Stomach (tissue), 9 donors: ENCODE measurements around the gene ASPG. TPM values are rescaled to one million over a fixed set of nuclear protein-coding genes. Genes with fewer than 3 reads are reported as not detected.

ENCODE experiments used
- DNase-seq, 2 donors: peaks; one replicate each; pipeline versions ENCODE4 v3.0.0 to v3.0.0-alpha.2; 2013 to 2019
- H3K27ac ChIP-seq, 5 donors: fragments of 200-600 bp in 4 of 5; sonication (generic) in 4 of 5; one replicate each; pipeline ENCODE4 v1.5.1; 2013 to 2019; ENCODE audit warnings: mild to moderate bottlenecking in 1 of 5, moderate library complexity in 1 of 5
- H3K27me3 ChIP-seq, 3 donors: fragments of 200-600 bp; sonication (generic); one replicate each; pipeline ENCODE4 v1.5.1; 2017 to 2019; ENCODE audit warnings: mixed run types in 1 of 3
- H3K36me3 ChIP-seq, 4 donors: fragments of 200-600 bp; sonication (generic); 1 replicate in 3 of 4; 2 replicates in 1 of 4; pipeline ENCODE4 v1.5.1; 2016 to 2019
- H3K4me1 ChIP-seq, 4 donors: fragments of 200-600 bp; sonication (generic); one replicate each; pipeline ENCODE4 v1.5.1; 2016 to 2019
- H3K4me3 ChIP-seq, 4 donors: fragments of 200-600 bp; sonication (generic) in 3 of 4; one replicate each; pipeline ENCODE4 v1.5.1; 2016 to 2019; ENCODE audit warnings: mild to moderate bottlenecking in 1 of 4
- H3K9me3 ChIP-seq, 4 donors: fragments of 200-600 bp; sonication (generic); one replicate each; pipeline ENCODE4 v1.5.1; 2016 to 2019
- EP300 ChIP-seq: sonication (generic); formaldehyde crosslinking; IDR thresholded peaks from one replicate; pipeline ENCODE4 v1.6.1; 2017; ENCODE audit warnings: antibody characterized with exemption
- POLR2A ChIP-seq, 4 donors: fragments of 450-650 bp; IDR thresholded peaks; one replicate each; pipeline ENCODE4 v1.6.1; 2016; ENCODE audit warnings: antibody characterized with exemption in 4 of 4, control low read depth in 2 of 4, mild to moderate bottlenecking in 1 of 4, moderate library complexity in 1 of 4
- POLR2AphosphoS5 ChIP-seq, 3 donors: sonication (generic); formaldehyde crosslinking; IDR thresholded peaks; one replicate each; pipeline ENCODE4 v1.6.1; 2016; ENCODE audit warnings: antibody characterized with exemption in 3 of 3
- WGBS, 5 donors: extraction: QIAGEN DNeasy Blood & Tissue Kit in 3 of 5; methylation state at CpG; one replicate each; pipeline versions ENCODE4 v1.1.5 to v1.1.7; 2013 to 2018; 5-methylcytosine and 5-hydroxymethylcytosine counted together
- intact Hi-C: fragments of 100-400 bp; cut with DNase I; formaldehyde crosslinking; loops from one replicate; pipeline ENCODE4 v1.15.1; 2023; ENCODE audit warnings: low total_unique reads
- polyA plus RNA-seq, 3 donors: library from polyadenylated mRNA; stranded (reverse); fragments of 200-250 nt; gene quantifications; one replicate each; pipeline ENCODE4 v1.2.3, GENCODE V29; 2013
- total RNA-seq, 5 donors: library from RNA; depleted of rRNA; stranded (reverse); fragments of >200 nt; gene quantifications; one replicate each; pipeline versions ENCODE4 v1.1.0 to v1.2.3, GENCODE V29; 2014 to 2016
- TF ChIP-seq, protein P1 (sequence below), 7 experiments: fragments of 450-650 bp in 4 of 7; fragments of 200-600 bp in 3 of 7; sonication (generic) in 3 of 7; IDR thresholded peaks; one replicate each; pipeline ENCODE4 v1.5.1; 2016 to 2019; ENCODE audit warnings: antibody characterized with exemption in 7 of 7, control low read depth in 2 of 7, mild to moderate bottlenecking in 1 of 7
- donor health status: healthy with polysubstance abuse.
- donor health status: Bipolar disorder and iron deficiency.
- donor health status: healthy.

The ASPG gene
- total and polyA plus RNA-seq, 8 donors, result 0.12 to 10.7 (median 4.4) TPM; not detected in 1

- peak in 1 of 2 donors; percentile 24 for DNase-seq
- peaks cover 21 to 70% (median 27%) of the 10 kb centered on the region in 3 donors for H3K27me3 ChIP-seq
- TF ChIP-seq, protein P1, sequence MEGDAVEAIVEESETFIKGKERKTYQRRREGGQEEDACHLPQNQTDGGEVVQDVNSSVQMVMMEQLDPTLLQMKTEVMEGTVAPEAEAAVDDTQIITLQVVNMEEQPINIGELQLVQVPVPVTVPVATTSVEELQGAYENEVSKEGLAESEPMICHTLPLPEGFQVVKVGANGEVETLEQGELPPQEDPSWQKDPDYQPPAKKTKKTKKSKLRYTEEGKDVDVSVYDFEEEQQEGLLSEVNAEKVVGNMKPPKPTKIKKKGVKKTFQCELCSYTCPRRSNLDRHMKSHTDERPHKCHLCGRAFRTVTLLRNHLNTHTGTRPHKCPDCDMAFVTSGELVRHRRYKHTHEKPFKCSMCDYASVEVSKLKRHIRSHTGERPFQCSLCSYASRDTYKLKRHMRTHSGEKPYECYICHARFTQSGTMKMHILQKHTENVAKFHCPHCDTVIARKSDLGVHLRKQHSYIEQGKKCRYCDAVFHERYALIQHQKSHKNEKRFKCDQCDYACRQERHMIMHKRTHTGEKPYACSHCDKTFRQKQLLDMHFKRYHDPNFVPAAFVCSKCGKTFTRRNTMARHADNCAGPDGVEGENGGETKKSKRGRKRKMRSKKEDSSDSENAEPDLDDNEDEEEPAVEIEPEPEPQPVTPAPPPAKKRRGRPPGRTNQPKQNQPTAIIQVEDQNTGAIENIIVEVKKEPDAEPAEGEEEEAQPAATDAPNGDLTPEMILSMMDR (IDR thresholded peaks at IDR 0.05), result no peak
- TF ChIP-seq POLR2AphosphoS5 (IDR thresholded peaks at IDR 0.05), result no peak
- peaks cover 0 to 16% (median 14%) of the 10 kb centered on the region in 4 donors for H3K9me3 ChIP-seq
- WGBS, 5 donors, result 68 to 79% (median 75%) methylated on average over 8 to 18 of the region's 18 CpGs
- no peaks in the 10 kb centered on the region for H3K36me3 ChIP-seq
- no peak overlapping the region for H3K27ac ChIP-seq
- no peak overlapping the region for H3K4me3 ChIP-seq
- H3K4me1 ChIP-seq, result peaks cover 15 to 31% (median 28%) of the 10 kb centered on the region in 4 donors
- intact Hi-C loops, result no loop called here
These were observed 34.2 kb downstream of the ASPG start for GRCh38 chr14:104119488-104120251.

GRCh38 chr14:104120281-104120741, 34.8 kb downstream of the ASPG start:
- Histone ChIP-seq H3K4me1 (peaks cover 15 to 31% (median 28%) of the 10 kb centered on the region in 4 donors), H3K27me3 (peaks cover 21 to 63% (median 27%) of the 10 kb centered on the region in 3 donors), H3K9me3 (peaks cover 0 to 23% (median 17%) of the 10 kb centered on the region in 4 donors), H3K36me3 (no peaks in the 10 kb centered on the region), H3K4me3 (no peak overlapping the region), H3K27ac (no peak overlapping the region)
- TF ChIP-seq, protein P1 (IDR thresholded peaks at IDR 0.05), result no peak
- no peak for TF ChIP-seq POLR2AphosphoS5 (IDR thresholded peaks at IDR 0.05)
- TF ChIP-seq POLR2A (IDR thresholded peaks at IDR 0.05), result no peak
- no peak for TF ChIP-seq EP300
- intact Hi-C loops, result no loop called here
- DNase-seq, result peak in 1 of 2 donors; percentile 23
- WGBS, 5 donors, result 83 to 88% (median 86%) methylated on average over 5 of the region's 5 CpGs

DNA sequence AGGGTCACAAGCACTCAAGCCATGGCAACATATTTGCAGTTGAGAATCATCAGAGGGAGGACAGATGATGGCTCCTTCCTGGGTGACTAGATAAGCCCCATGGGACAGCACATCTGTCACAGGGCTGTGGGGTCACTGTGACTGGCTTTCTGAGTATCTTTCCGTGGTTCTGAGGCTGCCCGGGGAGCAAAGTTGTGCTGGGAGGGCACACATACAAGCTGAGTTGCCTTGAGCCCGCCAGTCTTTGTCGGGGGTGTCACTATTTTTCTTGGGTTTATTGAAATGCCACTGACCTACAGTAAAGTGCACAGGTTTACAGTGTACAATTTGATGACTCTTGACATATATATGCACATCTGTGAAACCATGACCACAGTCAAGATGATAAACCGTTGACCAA, 35.6 kb downstream of the ASPG start:
- Histone ChIP-seq H3K27me3 (peaks cover 21 to 55% (median 23%) of the 10 kb centered on the region in 3 donors), H3K4me3 (no peak overlapping the region), H3K36me3 (no peaks in the 10 kb centered on the region), H3K9me3 (peaks cover 0 to 25% (median 18%) of the 10 kb centered on the region in 4 donors), H3K4me1 (peaks cover 15 to 25% (median 22%) of the 10 kb centered on the region in 4 donors), H3K27ac (no peak overlapping the region)
- TF ChIP-seq, protein P1 (IDR thresholded peaks at IDR 0.05), result no peak
- no peak for TF ChIP-seq EP300
- no peak for TF ChIP-seq POLR2A (IDR thresholded peaks at IDR 0.05)
- TF ChIP-seq POLR2AphosphoS5 (IDR thresholded peaks at IDR 0.05), result no peak
- DNase-seq, result no peak
- 69 to 85% (median 81%) methylated on average over 5 of the region's 5 CpGs for WGBS, 5 donors
- intact Hi-C loops, result no loop called here

GRCh38 chr14:104123879-104124278, 38.4 kb downstream of the ASPG start:
- DNase-seq, result no peak
- Histone ChIP-seq H3K9me3 (peaks cover 0 to 32% (median 21%) of the 10 kb centered on the region in 4 donors), H3K27me3 (peaks cover 0 to 28% (median 0%) of the 10 kb centered on the region in 3 donors), H3K4me3 (no peak overlapping the region), H3K27ac (no peak overlapping the region), H3K4me1 (no peaks in the 10 kb centered on the region), H3K36me3 (no peaks in the 10 kb centered on the region)
- intact Hi-C loops, result no loop called here
- TF ChIP-seq, protein P1 (IDR thresholded peaks at IDR 0.05), result no peak
- no peak for TF ChIP-seq POLR2AphosphoS5 (IDR thresholded peaks at IDR 0.05)
- 99 to 100% (median 100%) methylated on average over 1 of the region's 1 CpG for WGBS, 5 donors
